GM11168 (cell line): Measurements from ENCODE around the gene XCL1.
"Not testable (repeated sequence)": the region's sequence is repeated elsewhere in the genome, so short reads cannot be mapped to it uniquely, and the experiment has no call there.

Experiments used
- in situ Hi-C: fragments of 300-500 bp; cut with MboI; formaldehyde crosslinking; loops from one replicate; pipeline ENCODE4 v1.12.0; 2022; ENCODE audit warnings: low sequenced_read_pairs; ENCODE audit not compliant: unreplicated experiment

XCL1 gene

GRCh38 chr1:168576245-168576688 lies at the start of gene XCL1:
Gene XCL1 (plus strand): TSS chr1:168576605. CDS start chr1:168576638, 33 bp downstream.
- in situ Hi-C loops = loop anchor here (5.0 to 10.0 kb wide), 2 partner anchors 34 to 141 kb away; partner anchors contain the start of gene XCL2

GRCh38 chr1:168529518-168529917 lies 46.9 kb upstream of the XCL1 start:
- in situ Hi-C loops = no loop called here

GRCh38 chr1:168531615-168532345 lies 44.6 kb upstream of the XCL1 start:
- in situ Hi-C loops = no loop called here

GRCh38 chr1:168535536-168535935 lies 40.9 kb upstream of the XCL1 start:
- in situ Hi-C loops = no loop called here

- in situ Hi-C loops = loop anchor here (5.0 kb wide), 1 partner anchor 37 kb away; the partner anchor contains the start of gene XCL1
These were observed 35.6 kb upstream of the XCL1 start for GRCh38 chr1:168540798-168541197.

GRCh38 chr1:168542978-168543377 lies 33.4 kb upstream of the XCL1 start:
- in situ Hi-C loops = loop anchor here (5.0 kb wide), 1 partner anchor 34 kb away; the partner anchor contains the start of gene XCL1

GRCh38 chr1:168543840-168544498 lies 32.4 kb upstream of the XCL1 start, which contains the start of gene XCL2:
Gene XCL2 (minus strand): TSS chr1:168543997. CDS start chr1:168543964, 33 bp downstream.
- in situ Hi-C loops = loop anchor here (5.0 kb wide), 1 partner anchor 33 kb away; the partner anchor contains the start of gene XCL1

GRCh38 chr1:168545678-168546552 lies 30.5 kb upstream of the XCL1 start:
- in situ Hi-C loops = not testable (repeated sequence)

- in situ Hi-C loops = not testable (repeated sequence)
These were observed 29.9 kb upstream of the XCL1 start for GRCh38 chr1:168546553-168546895.

GRCh38 chr1:168550971-168551370 lies 25.4 kb upstream of the XCL1 start:
- in situ Hi-C loops = no loop called here

- in situ Hi-C loops = no loop called here
These were observed 24.7 kb upstream of the XCL1 start for GRCh38 chr1:168551688-168552087.

- in situ Hi-C loops = no loop called here
These were observed 23.4 kb upstream of the XCL1 start for GRCh38 chr1:168552961-168553360.

- in situ Hi-C loops = no loop called here
These were observed 22.5 kb upstream of the XCL1 start for GRCh38 chr1:168553680-168554553.

- in situ Hi-C loops = no loop called here
These were observed 21.6 kb upstream of the XCL1 start for GRCh38 chr1:168554603-168555483.

GRCh38 chr1:168555508-168556046 lies 20.8 kb upstream of the XCL1 start:
- in situ Hi-C loops = no loop called here

- in situ Hi-C loops = no loop called here
These were observed 19.8 kb upstream of the XCL1 start for GRCh38 chr1:168556647-168557046.

GRCh38 chr1:168560370-168560769 lies 16.0 kb upstream of the XCL1 start:
- in situ Hi-C loops = loop anchor here (10.0 kb wide), 1 partner anchor 216 kb away; no protein-coding TSS in a partner anchor

- in situ Hi-C loops = loop anchor here (10.0 kb wide), 1 partner anchor 217 kb away; no protein-coding TSS in a partner anchor
These were observed 14.4 kb upstream of the XCL1 start for GRCh38 chr1:168561989-168562388.
